GM21447 (cell line): ENCODE results near the gene RCOR2.
"Not testable (repeated sequence)": the region's sequence is repeated elsewhere in the genome, so short reads cannot be mapped to it uniquely, and the experiment has no call there.

Experiments used
- ATAC-seq: cut with Tn5 transposase; IDR thresholded peaks from one replicate; pipeline ENCODE4 v1.9.1; 2021; ENCODE audit not compliant: unreplicated experiment

The RCOR2 gene

GRCh38 chr11:63916837-63917691, at the start of gene RCOR2:
Gene RCOR2 (minus strand): TSS chr11:63917164. CDS start chr11:63916456, 708 bp downstream.
- ATAC-seq: no peak

GRCh38 chr11:63966444-63966843, 49.5 kb upstream of the RCOR2 start:
- no peak for ATAC-seq

- ATAC-seq: not testable (repeated sequence)
Measured at GRCh38 chr11:63963895-63964294, 46.9 kb upstream of the RCOR2 start.

GRCh38 chr11:63961608-63962412, 44.8 kb upstream of the RCOR2 start:
- ATAC-seq: no peak

- ATAC-seq: no peak
Measured at GRCh38 chr11:63958008-63958407, 41.0 kb upstream of the RCOR2 start.

GRCh38 chr11:63952570-63952969, 35.6 kb upstream of the RCOR2 start:
- no peak for ATAC-seq

GRCh38 chr11:63951779-63952536, 35.0 kb upstream of the RCOR2 start:
- ATAC-seq: no peak

GRCh38 chr11:63945477-63946163, 28.7 kb upstream of the RCOR2 start:
- ATAC-seq: no peak

- no peak for ATAC-seq
Measured at GRCh38 chr11:63944987-63945386, 28.0 kb upstream of the RCOR2 start.

- no peak for ATAC-seq
Measured at GRCh38 chr11:63942803-63943202, 25.8 kb upstream of the RCOR2 start.

GRCh38 chr11:63941901-63942300, 24.9 kb upstream of the RCOR2 start:
- no peak for ATAC-seq

GRCh38 chr11:63940786-63941185, 23.8 kb upstream of the RCOR2 start:
- ATAC-seq: no peak

- ATAC-seq: no peak
Measured at GRCh38 chr11:63939397-63939891, 22.5 kb upstream of the RCOR2 start.

GRCh38 chr11:63938479-63939396, 21.8 kb upstream of the RCOR2 start, which contains the start of gene NAA40:
Gene NAA40 (plus strand): TSS chr11:63939002. CDS start chr11:63939097, 95 bp downstream.
- peak; percentile 84 for ATAC-seq

- ATAC-seq: peak; percentile 21
Measured at GRCh38 chr11:63937713-63938478, 20.9 kb upstream of the RCOR2 start.

- ATAC-seq: no peak
Measured at GRCh38 chr11:63933459-63933858, 16.5 kb upstream of the RCOR2 start.

- no peak for ATAC-seq
Measured at GRCh38 chr11:63931876-63932275, 14.9 kb upstream of the RCOR2 start.

- ATAC-seq: no peak
Measured at GRCh38 chr11:63931045-63931444, 14.1 kb upstream of the RCOR2 start.

GRCh38 chr11:63929616-63930015, 12.7 kb upstream of the RCOR2 start:
- no peak for ATAC-seq
